ENCODE results near the gene GBP1.

DNA sequence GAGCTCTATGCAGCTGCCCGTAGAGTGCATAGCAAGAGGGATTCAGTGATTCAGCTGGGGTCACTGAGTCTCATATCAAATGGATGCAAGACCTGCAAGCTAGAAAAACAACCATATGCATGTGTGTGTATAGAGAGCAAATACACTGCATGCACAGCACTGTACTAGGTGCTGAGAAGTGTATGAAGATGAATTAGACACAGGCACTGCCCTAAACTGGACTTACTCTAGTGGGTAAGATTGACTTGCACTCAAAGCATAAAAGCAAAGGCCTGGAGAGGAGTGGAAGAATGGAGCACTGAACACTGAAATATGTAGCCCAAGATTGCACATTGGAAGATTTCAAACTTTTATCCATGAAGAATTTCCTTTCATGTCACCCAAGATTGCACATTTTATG is 5.5 kb upstream of the GBP1 start:
- TF ChIP-seq, protein P1, sequence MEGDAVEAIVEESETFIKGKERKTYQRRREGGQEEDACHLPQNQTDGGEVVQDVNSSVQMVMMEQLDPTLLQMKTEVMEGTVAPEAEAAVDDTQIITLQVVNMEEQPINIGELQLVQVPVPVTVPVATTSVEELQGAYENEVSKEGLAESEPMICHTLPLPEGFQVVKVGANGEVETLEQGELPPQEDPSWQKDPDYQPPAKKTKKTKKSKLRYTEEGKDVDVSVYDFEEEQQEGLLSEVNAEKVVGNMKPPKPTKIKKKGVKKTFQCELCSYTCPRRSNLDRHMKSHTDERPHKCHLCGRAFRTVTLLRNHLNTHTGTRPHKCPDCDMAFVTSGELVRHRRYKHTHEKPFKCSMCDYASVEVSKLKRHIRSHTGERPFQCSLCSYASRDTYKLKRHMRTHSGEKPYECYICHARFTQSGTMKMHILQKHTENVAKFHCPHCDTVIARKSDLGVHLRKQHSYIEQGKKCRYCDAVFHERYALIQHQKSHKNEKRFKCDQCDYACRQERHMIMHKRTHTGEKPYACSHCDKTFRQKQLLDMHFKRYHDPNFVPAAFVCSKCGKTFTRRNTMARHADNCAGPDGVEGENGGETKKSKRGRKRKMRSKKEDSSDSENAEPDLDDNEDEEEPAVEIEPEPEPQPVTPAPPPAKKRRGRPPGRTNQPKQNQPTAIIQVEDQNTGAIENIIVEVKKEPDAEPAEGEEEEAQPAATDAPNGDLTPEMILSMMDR (IDR thresholded peaks at IDR 0.05 in 8 of 11, conservative IDR thresholded peaks at IDR 0.05 in 3 of 11), result no peak
- TF ChIP-seq POLR2A (IDR thresholded peaks at IDR 0.05) (no peak), POLR2AphosphoS5 (IDR thresholded peaks at IDR 0.05) (no peak)
